Measurements from ENCODE around the gene C1orf174.

GRCh38 chr1:3852711-3853485 is 47.2 kb downstream of the C1orf174 start:
- no peak for TF ChIP-seq CTCF (IDR thresholded peaks at IDR 0.05)
- TF ChIP-seq POLR2A (IDR thresholded peaks at IDR 0.05) = no peak

Data from body of pancreas (tissue), 4 donors.